Measurements from ENCODE around the gene HOXC12.

GRCh38 chr12:53944907-53945847 is 9.5 kb upstream of the HOXC12 start:
- no peak for TF ChIP-seq FOXM1 (IDR thresholded peaks at IDR 0.05; ENCODE audit: low read depth)
- TF ChIP-seq ELF1 (IDR thresholded peaks at IDR 0.05): no peak
- no peak for TF ChIP-seq CTCF (IDR thresholded peaks at IDR 0.05)
- no peak for TF ChIP-seq SMC3 (IDR thresholded peaks at IDR 0.05; ENCODE audit: low read depth, low read length)
- TF ChIP-seq GATA2 (CRISPR knock-in tag; IDR thresholded peaks at IDR 0.05): no peak
- no peak for TF ChIP-seq JUND (IDR thresholded peaks at IDR 0.05)
- no peak for TF ChIP-seq NRF1 (IDR thresholded peaks at IDR 0.05; ENCODE audit: low read depth, low read length)
